Measurements from ENCODE around the gene DISP2.

Gene DISP2

DNA sequence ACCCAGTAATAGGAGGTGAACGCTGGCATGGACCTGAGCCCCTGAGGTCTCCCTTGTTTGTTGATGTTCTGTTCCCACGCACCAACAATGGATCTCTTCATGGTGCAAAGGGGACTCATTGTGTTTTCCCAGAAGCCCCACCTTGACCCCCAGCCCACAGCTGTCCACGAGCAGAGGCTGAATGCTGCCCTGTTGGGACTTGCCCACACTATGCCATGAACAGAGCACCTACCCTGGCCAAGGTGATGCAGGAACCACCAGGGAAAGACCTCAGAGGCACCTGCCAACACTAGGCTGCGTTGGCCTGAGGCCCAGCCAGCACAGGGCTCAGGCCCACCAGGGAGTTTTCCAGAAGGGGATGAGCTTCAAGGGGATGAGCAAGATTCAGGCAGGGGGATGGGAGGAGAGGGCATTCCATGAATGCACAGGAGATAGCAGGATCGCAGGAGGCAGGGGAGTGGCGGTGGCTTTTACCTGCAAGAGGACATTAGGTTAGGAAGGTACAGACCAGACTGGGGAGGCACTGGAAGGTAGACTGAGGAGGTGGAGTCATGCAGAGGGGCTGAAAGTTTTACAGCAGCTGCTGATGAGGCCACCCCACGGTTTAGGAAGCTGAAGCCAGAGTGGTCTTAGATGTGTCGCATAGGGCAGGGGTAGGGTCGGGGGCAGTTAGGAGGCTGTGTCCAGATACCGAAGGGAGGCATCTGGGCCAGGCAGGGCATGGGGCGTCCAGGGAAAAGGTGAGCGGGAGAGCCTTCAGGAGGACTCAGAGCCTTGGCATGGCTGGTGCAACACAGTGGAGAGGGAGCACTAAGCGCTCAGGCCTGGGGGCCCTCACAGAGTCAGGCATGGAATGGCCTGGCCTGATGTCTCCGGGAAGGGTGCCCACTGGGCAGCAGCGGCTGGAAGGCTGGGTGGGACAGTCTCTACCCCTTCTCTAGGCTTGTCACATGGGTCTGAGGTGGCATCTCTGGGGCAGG, 11.2 kb upstream of the DISP2 start:
- ATAC-seq = no peak

DNA sequence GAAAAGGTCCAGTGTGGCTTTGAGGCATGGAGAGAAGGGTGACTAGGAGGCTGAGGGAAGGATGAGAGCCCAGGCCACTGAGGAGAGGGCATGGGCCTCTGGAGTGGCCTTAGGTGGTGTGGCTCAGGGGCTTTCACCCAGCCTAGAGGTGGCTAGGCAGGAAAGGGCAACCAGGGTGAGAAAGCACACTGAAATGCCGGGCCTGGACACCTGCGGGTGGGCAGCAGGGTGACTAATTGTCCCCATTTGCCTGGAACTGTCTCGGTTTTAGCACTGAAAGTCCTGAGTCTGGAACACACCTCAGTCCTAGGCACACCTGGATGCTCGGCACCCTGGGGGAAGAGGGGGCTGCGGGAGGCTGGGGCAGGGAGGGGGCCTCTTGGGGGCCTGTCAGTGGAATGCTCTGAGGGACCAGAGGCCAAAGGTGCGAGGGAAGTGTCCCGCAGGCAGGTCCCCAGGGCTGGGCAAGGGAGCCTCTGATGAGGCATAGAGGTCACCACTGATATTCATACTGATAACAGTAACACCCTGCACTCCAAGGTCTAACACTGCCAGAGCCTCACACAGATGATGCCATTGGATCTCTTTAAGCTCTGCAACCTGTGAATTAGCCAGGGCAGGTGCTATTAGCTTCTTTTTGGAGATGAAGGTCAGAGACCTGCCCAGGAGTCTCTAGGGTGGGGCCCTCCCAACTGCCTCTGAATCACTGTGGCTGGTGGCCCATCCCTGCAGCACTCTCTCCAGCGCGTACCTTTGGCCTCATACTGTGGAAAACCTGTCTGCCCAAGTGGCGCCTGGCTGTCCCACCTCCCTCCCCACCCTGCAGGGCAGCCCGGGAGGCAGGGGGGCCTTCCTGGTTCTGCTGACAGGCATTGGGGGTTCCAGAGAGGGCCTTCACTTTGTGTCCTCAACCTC, 10.2 kb upstream of the DISP2 start:
- no peak for TF ChIP-seq ESRRG (CRISPR knock-in tag; IDR thresholded peaks at IDR 0.05)
- TF ChIP-seq, protein P1, sequence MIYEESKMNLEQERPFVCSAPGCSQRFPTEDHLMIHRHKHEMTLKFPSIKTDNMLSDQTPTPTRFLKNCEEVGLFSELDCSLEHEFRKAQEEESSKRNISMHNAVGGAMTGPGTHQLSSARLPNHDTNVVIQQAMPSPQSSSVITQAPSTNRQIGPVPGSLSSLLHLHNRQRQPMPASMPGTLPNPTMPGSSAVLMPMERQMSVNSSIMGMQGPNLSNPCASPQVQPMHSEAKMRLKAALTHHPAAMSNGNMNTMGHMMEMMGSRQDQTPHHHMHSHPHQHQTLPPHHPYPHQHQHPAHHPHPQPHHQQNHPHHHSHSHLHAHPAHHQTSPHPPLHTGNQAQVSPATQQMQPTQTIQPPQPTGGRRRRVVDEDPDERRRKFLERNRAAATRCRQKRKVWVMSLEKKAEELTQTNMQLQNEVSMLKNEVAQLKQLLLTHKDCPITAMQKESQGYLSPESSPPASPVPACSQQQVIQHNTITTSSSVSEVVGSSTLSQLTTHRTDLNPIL (CRISPR knock-in tag; IDR thresholded peaks at IDR 0.05; ENCODE audit: low read depth) = no peak
- no peak for TF ChIP-seq GLIS3 (CRISPR knock-in tag; IDR thresholded peaks at IDR 0.05)
- TF ChIP-seq ZNF8 (CRISPR knock-in tag; IDR thresholded peaks at IDR 0.05) = no peak
- no peak for TF ChIP-seq ZNF70 (CRISPR knock-in tag; IDR thresholded peaks at IDR 0.05)
- TF ChIP-seq BACH2 (CRISPR knock-in tag; IDR thresholded peaks at IDR 0.05; ENCODE audit: borderline replicate concordance) = no peak
- TF ChIP-seq, protein P2, sequence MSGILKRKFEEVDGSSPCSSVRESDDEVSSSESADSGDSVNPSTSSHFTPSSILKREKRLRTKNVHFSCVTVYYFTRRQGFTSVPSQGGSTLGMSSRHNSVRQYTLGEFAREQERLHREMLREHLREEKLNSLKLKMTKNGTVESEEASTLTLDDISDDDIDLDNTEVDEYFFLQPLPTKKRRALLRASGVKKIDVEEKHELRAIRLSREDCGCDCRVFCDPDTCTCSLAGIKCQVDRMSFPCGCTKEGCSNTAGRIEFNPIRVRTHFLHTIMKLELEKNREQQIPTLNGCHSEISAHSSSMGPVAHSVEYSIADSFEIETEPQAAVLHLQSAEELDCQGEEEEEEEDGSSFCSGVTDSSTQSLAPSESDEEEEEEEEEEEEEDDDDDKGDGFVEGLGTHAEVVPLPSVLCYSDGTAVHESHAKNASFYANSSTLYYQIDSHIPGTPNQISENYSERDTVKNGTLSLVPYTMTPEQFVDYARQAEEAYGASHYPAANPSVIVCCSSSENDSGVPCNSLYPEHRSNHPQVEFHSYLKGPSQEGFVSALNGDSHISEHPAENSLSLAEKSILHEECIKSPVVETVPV (CRISPR knock-in tag; IDR thresholded peaks at IDR 0.05) = no peak
- TF ChIP-seq SNAI2 (CRISPR knock-in tag; IDR thresholded peaks at IDR 0.05) = no peak
- no peak for TF ChIP-seq ZFP30 (CRISPR knock-in tag; IDR thresholded peaks at IDR 0.05)
- TF ChIP-seq TOX (CRISPR knock-in tag; IDR thresholded peaks at IDR 0.05; ENCODE audit: borderline replicate concordance) = no peak
- no peak for TF ChIP-seq ISL1 (CRISPR knock-in tag; IDR thresholded peaks at IDR 0.05)
- TF ChIP-seq, protein P3, sequence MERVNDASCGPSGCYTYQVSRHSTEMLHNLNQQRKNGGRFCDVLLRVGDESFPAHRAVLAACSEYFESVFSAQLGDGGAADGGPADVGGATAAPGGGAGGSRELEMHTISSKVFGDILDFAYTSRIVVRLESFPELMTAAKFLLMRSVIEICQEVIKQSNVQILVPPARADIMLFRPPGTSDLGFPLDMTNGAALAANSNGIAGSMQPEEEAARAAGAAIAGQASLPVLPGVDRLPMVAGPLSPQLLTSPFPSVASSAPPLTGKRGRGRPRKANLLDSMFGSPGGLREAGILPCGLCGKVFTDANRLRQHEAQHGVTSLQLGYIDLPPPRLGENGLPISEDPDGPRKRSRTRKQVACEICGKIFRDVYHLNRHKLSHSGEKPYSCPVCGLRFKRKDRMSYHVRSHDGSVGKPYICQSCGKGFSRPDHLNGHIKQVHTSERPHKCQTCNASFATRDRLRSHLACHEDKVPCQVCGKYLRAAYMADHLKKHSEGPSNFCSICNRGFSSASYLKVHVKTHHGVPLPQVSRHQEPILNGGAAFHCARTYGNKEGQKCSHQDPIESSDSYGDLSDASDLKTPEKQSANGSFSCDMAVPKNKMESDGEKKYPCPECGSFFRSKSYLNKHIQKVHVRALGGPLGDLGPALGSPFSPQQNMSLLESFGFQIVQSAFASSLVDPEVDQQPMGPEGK (CRISPR knock-in tag; IDR thresholded peaks at IDR 0.05; ENCODE audit: borderline replicate concordance) = no peak
- no peak for TF ChIP-seq ZC3H10 (CRISPR knock-in tag; IDR thresholded peaks at IDR 0.05)
- no peak for TF ChIP-seq OSR1 (CRISPR knock-in tag; IDR thresholded peaks at IDR 0.05)
- no peak for TF ChIP-seq ZFP3 (CRISPR knock-in tag; IDR thresholded peaks at IDR 0.05)
- no peak for ATAC-seq

More for the DNA sequence above, 11.2 kb upstream of the DISP2 start:
- TF ChIP-seq, protein P3 (CRISPR knock-in tag; IDR thresholded peaks at IDR 0.05; ENCODE audit: borderline replicate concordance) = no peak
- TF ChIP-seq ARNTL (CRISPR knock-in tag; IDR thresholded peaks at IDR 0.05; ENCODE audit: borderline replicate concordance, low read depth) (no peak), BACH2 (CRISPR knock-in tag; IDR thresholded peaks at IDR 0.05; ENCODE audit: borderline replicate concordance) (no peak), ZC3H10 (CRISPR knock-in tag; IDR thresholded peaks at IDR 0.05) (no peak), ZNF70 (CRISPR knock-in tag; IDR thresholded peaks at IDR 0.05) (no peak), ESRRG (CRISPR knock-in tag; IDR thresholded peaks at IDR 0.05) (no peak), SNAI2 (CRISPR knock-in tag; IDR thresholded peaks at IDR 0.05) (no peak), TCF4 (CRISPR knock-in tag; IDR thresholded peaks at IDR 0.05; ENCODE audit: borderline replicate concordance) (no peak), OSR1 (CRISPR knock-in tag; IDR thresholded peaks at IDR 0.05) (no peak), ZNF8 (CRISPR knock-in tag; IDR thresholded peaks at IDR 0.05) (no peak)
- TF ChIP-seq, protein P1 (CRISPR knock-in tag; IDR thresholded peaks at IDR 0.05; ENCODE audit: low read depth) = no peak

DNA sequence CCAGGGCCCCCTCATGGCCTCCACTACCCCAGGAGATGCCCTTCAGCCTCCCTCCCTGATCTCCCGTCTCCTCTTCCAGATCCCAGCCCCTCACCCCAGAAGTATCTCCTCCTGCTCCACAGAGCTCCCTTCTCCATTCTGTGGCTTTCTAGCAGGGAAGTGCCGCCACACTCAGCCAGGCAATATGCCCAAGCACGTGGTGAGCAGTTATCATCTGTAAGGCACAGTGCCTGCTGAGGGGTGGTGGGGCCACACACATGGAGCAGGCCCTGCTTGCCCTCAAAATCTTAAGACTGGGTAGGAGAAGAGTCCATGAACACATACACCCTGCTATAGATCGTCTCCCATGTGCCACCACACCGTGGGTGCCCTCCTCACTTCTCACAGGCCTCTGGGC, 9.5 kb upstream of the DISP2 start:
- TF ChIP-seq ZFP30 (CRISPR knock-in tag; IDR thresholded peaks at IDR 0.05) (no peak), TCF4 (CRISPR knock-in tag; IDR thresholded peaks at IDR 0.05; ENCODE audit: borderline replicate concordance) (no peak), ZFP3 (CRISPR knock-in tag; IDR thresholded peaks at IDR 0.05) (no peak), TOX (CRISPR knock-in tag; IDR thresholded peaks at IDR 0.05; ENCODE audit: borderline replicate concordance) (no peak), CSDC2 (CRISPR knock-in tag; IDR thresholded peaks at IDR 0.05) (no peak), PPARA (CRISPR knock-in tag; IDR thresholded peaks at IDR 0.05; ENCODE audit: borderline replicate concordance) (no peak), ZNF70 (CRISPR knock-in tag; IDR thresholded peaks at IDR 0.05) (no peak), OSR1 (CRISPR knock-in tag; IDR thresholded peaks at IDR 0.05) (no peak), SNAI2 (CRISPR knock-in tag; IDR thresholded peaks at IDR 0.05) (no peak), ESRRG (CRISPR knock-in tag; IDR thresholded peaks at IDR 0.05) (no peak)
- ATAC-seq = no peak

Measured in SK-N-SH treated with all-trans-retinoic acid at 6 μM for 48 hours (cell line).